Measurements from ENCODE around the gene YTHDF1.
A peak's percentile ranks its signal among the peaks of the same experiment; 100 is the strongest.

YTHDF1 gene

DNA sequence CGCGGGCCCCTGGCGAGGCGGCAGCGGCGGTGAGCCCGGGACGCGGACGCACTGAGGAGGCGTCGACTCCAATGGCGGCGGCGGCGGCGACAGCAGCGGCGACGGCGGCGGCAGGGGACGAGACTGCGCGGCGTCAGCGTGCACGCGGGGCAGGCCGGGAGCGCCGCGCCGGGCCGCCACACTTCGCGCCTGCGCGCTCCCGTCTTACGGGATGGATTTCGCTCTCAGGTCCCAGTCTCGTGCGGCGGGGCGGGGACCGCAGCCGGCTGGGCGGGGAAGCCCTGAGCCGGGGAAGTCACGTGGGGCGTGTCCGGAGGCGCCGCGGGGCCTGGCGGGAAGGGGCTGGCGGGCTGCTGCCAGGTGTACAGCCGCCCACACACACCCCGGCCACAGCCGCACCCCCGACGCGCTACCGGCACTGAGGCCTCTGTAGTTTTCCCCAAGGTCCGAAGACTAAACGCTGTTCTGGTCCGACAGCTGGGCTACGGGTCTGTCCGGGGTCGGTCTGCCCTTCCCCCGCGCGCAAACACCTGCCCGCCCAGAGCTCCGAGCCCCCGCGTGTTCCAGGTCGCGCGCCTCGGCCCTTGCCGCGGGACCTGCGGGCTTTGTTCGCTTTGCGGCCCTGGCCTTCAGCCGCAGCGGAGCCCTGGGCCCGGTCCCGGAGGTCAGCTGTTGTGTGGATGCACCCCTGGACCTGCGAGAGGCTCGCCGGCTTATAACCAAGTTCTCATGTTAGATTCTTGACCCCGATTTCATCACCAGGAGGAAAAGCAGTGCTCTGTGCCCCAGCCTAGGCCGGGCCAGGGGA is at the start of gene YTHDF1:
Gene YTHDF1 (minus strand): TSS at position 91 of the 808 bp plus-strand sequence. CDS start 239 bp downstream, outside the sequence.
- Histone ChIP-seq H3K9ac (ENCODE audit: low read length in 2 of 2) (peak within 1 kb of the TSS; percentile 78 to 85), H3K36me3 (ENCODE audit: control insufficient read depth in 2 of 2, insufficient read depth in 2 of 2, low read length in 2 of 2) (peaks cover 18 to 25% of the 10 kb centered on the region in 2 donors), H3K9me3 (ENCODE audit: control insufficient read depth in 2 of 2, low read length in 2 of 2) (no peaks in the 10 kb centered on the region), H3K4me1 (ENCODE audit: control insufficient read depth, insufficient read depth, low read length) (peaks cover 35% of the 10 kb centered on the region), H3K27ac (ENCODE audit: low read length) (peak within 1 kb of the TSS; percentile 53), H3K4me3 (ENCODE audit: low read length in 2 of 2) (peak within 1 kb of the TSS; percentile 82 to 87), H3K27me3 (ENCODE audit: control insufficient read depth in 1 of 2, insufficient read depth in 2 of 2, low read length in 2 of 2) (peaks cover 3 to 5% of the 10 kb centered on the region in 2 donors)

DNA sequence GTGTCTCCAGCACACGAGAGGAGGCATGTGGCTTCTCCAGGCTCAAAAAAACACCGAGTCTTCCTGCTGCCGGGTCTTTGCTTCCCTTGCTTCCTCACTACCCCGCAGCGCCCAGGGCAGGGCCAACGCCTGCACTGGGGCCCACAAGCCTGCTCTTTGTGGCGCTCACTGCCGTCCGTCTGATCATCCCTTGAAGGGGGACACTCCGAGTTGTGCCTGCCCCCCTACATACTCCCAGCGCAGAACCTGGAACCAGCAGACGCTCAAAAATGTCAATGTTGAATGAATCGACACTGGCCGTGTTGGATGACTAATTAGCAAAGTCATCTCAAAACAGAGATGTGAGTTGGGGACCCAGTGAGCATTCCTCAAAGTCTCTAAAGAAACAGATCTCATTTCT is 48.6 kb upstream of the YTHDF1 start:
- no peaks in the 10 kb centered on the region for H3K36me3 ChIP-seq (ENCODE audit: control insufficient read depth in 2 of 2, insufficient read depth in 2 of 2, low read length in 2 of 2)
- H3K9me3 ChIP-seq (ENCODE audit: control insufficient read depth in 2 of 2, low read length in 2 of 2): no peaks in the 10 kb centered on the region
- H3K9ac ChIP-seq (ENCODE audit: low read length in 2 of 2): no peak overlapping the region
- H3K4me1 ChIP-seq (ENCODE audit: control insufficient read depth, insufficient read depth, low read length): no peaks in the 10 kb centered on the region
- H3K27me3 ChIP-seq (ENCODE audit: control insufficient read depth in 1 of 2, insufficient read depth in 2 of 2, low read length in 2 of 2): peaks cover 20 to 30% of the 10 kb centered on the region in 2 donors
- H3K27ac ChIP-seq (ENCODE audit: low read length): no peak overlapping the region
- H3K4me3 ChIP-seq (ENCODE audit: low read length in 2 of 2): no peak overlapping the region

DNA sequence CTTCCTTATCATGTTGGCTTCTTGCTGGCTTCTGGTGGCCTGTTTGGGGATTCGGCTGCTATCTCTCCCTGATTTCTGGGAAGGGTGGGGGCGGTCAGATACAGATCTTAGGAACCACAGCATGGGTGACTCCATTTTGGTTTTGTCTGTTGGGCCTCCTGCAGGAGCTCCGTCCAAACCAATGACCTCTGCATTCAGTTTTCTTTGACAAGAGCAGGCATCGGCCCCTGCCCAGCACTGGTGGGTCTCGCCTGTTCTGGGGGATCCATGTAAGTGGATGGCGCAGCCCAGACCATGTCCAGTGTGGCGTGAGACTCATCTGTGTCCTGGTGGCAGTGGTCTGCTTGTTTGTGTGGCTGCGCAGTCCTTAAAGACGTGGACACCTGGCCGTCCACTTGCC is 48.1 kb upstream of the YTHDF1 start:
- no peaks in the 10 kb centered on the region for H3K9me3 ChIP-seq (ENCODE audit: control insufficient read depth in 2 of 2, low read length in 2 of 2)
- H3K27me3 ChIP-seq (ENCODE audit: control insufficient read depth in 1 of 2, insufficient read depth in 2 of 2, low read length in 2 of 2): peaks cover 20 to 33% of the 10 kb centered on the region in 2 donors
- H3K4me3 ChIP-seq (ENCODE audit: low read length in 2 of 2): no peak overlapping the region
- H3K36me3 ChIP-seq (ENCODE audit: control insufficient read depth in 2 of 2, insufficient read depth in 2 of 2, low read length in 2 of 2): no peaks in the 10 kb centered on the region
- no peak overlapping the region for H3K9ac ChIP-seq (ENCODE audit: low read length in 2 of 2)
- no peak overlapping the region for H3K27ac ChIP-seq (ENCODE audit: low read length)
- no peaks in the 10 kb centered on the region for H3K4me1 ChIP-seq (ENCODE audit: control insufficient read depth, insufficient read depth, low read length)

DNA sequence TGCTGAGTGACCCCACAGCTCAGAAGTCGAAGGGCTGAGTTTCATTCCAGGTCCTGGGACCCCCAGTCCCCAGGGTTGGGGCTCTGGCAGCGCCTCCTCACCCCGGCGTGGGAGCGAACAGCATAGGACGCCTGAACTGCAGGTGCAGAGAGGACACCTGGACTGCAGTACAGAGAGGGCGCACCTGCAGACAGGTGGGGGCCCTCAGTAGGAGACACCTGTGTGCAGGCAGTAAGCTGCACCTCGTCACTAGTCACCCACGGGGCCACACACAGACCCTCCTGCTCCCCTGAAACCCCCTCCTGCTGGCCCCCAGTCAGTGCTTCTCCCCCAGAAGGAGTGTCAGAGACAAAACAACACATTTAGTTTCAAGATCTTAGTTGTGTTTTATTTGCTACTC is 46.9 kb upstream of the YTHDF1 start:
- H3K4me3 ChIP-seq (ENCODE audit: low read length in 2 of 2): no peak overlapping the region
- H3K4me1 ChIP-seq (ENCODE audit: control insufficient read depth, insufficient read depth, low read length): no peaks in the 10 kb centered on the region
- no peaks in the 10 kb centered on the region for H3K36me3 ChIP-seq (ENCODE audit: control insufficient read depth in 2 of 2, insufficient read depth in 2 of 2, low read length in 2 of 2)
- no peak overlapping the region for H3K9ac ChIP-seq (ENCODE audit: low read length in 2 of 2)
- H3K27ac ChIP-seq (ENCODE audit: low read length): no peak overlapping the region
- H3K27me3 ChIP-seq (ENCODE audit: control insufficient read depth in 1 of 2, insufficient read depth in 2 of 2, low read length in 2 of 2): peaks cover 18 to 34% of the 10 kb centered on the region in 2 donors
- H3K9me3 ChIP-seq (ENCODE audit: control insufficient read depth in 2 of 2, low read length in 2 of 2): no peaks in the 10 kb centered on the region

DNA sequence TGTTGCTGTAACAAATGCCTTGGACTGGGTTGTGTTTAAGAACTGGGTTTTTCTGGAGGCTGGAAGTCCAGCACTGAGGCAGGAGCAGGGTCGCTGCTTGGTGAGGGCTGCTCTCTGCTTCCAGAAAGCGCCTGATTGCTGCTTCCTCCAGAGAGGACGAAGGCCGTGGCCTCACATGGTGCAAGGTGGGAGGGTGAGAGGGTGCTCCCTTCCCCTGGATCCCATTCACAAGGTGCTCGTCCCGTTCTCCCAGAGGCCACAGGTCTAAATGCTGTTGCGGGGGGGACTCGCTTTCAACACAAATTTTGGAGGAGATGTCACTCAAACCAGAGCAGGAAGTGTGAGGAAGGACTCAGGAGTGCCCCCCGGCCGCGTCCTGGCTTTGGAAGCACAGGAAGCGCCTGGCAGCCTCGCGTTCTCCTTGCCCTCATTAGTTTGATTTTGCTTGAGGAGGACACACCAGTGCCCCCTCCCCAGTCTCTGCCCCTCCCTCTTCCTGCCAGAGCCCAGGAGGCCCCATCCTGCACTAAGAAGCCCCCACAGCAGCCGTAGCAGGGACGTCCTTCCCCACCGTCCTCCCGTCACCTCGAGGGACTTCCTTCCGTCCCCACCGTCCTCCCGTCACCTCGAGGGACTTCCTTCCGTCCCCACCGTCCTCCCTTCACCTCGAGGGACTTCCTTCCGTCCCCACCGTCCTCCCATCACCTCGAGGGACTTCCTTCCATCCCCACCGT is 46.0 kb upstream of the YTHDF1 start:
- Histone ChIP-seq H3K27me3 (ENCODE audit: control insufficient read depth in 1 of 2, insufficient read depth in 2 of 2, low read length in 2 of 2) (peaks cover 13 to 35% of the 10 kb centered on the region in 2 donors), H3K36me3 (ENCODE audit: control insufficient read depth in 2 of 2, insufficient read depth in 2 of 2, low read length in 2 of 2) (no peaks in the 10 kb centered on the region), H3K9me3 (ENCODE audit: control insufficient read depth in 2 of 2, low read length in 2 of 2) (no peaks in the 10 kb centered on the region), H3K9ac (ENCODE audit: low read length in 2 of 2) (no peak overlapping the region), H3K4me3 (ENCODE audit: low read length in 2 of 2) (no peak overlapping the region), H3K4me1 (ENCODE audit: control insufficient read depth, insufficient read depth, low read length) (no peaks in the 10 kb centered on the region), H3K27ac (ENCODE audit: low read length) (no peak overlapping the region)

DNA sequence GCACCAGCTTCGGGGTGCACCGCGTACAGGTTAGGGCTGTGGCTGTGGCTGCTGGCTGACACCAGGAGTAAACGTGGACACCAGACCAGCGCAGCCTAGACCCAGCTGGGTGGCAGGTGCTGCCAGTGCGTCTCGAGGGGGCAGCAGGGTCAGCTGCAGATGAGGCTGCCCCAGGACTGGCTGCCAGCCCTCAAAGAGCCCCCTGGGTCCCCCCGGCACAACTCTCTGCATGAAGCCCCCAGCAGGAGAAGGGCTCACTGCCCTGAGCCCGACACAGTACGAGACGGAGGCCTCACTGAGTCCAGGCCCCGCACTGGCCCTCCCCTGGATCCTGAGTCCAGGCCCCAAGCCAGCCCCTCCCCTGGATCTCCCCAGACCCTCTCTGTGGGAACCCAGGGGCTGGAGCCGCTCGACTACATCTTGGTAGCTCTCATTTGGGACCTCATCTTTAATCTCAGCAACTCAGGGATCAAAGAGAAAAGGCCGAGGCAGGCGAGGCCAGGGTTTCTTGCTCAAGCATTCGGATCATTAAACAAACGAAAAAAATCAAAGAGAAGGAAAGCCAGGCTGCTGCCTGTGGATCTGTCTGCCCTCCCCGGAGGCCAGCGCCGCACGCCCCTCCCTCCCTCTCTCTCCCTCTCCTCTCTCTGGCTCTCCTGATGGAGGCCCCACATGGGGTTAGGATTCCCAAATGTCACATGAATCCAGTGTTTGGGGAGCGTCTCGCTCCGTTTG is 45.3 kb upstream of the YTHDF1 start:
- no peak overlapping the region for H3K27ac ChIP-seq (ENCODE audit: low read length)
- no peak overlapping the region for H3K9ac ChIP-seq (ENCODE audit: low read length in 2 of 2)
- no peaks in the 10 kb centered on the region for H3K36me3 ChIP-seq (ENCODE audit: control insufficient read depth in 2 of 2, insufficient read depth in 2 of 2, low read length in 2 of 2)
- no peaks in the 10 kb centered on the region for H3K4me1 ChIP-seq (ENCODE audit: control insufficient read depth, insufficient read depth, low read length)
- H3K4me3 ChIP-seq (ENCODE audit: low read length in 2 of 2): no peak overlapping the region
- H3K9me3 ChIP-seq (ENCODE audit: control insufficient read depth in 2 of 2, low read length in 2 of 2): no peaks in the 10 kb centered on the region
- peaks cover 13 to 35% of the 10 kb centered on the region in 2 donors for H3K27me3 ChIP-seq (ENCODE audit: control insufficient read depth in 1 of 2, insufficient read depth in 2 of 2, low read length in 2 of 2)

DNA sequence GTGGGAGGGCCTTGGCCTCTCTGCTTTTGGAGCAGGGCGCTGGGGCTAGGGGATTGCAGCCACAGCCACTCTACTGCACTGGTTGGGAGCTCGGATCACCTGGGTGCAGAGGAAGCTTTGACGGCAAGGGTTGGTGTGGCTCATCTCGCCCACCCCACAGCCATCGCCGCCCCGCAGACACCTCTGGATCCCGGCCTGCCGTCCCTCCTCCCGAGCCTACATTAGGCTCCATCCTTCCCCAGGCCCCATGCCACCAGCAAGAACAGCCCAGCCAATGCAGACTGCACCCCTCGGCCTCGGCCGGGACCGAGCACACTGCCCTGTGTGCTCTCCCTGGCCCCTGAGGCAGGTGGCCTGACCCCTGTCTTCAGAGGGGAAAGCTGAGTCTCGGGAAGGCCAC is 44.6 kb upstream of the YTHDF1 start:
- Histone ChIP-seq H3K27ac (ENCODE audit: low read length) (no peak overlapping the region), H3K4me1 (ENCODE audit: control insufficient read depth, insufficient read depth, low read length) (no peaks in the 10 kb centered on the region), H3K9me3 (ENCODE audit: control insufficient read depth in 2 of 2, low read length in 2 of 2) (no peaks in the 10 kb centered on the region), H3K36me3 (ENCODE audit: control insufficient read depth in 2 of 2, insufficient read depth in 2 of 2, low read length in 2 of 2) (no peaks in the 10 kb centered on the region), H3K27me3 (ENCODE audit: control insufficient read depth in 1 of 2, insufficient read depth in 2 of 2, low read length in 2 of 2) (peaks cover 18 to 33% of the 10 kb centered on the region in 2 donors), H3K9ac (ENCODE audit: low read length in 2 of 2) (no peak overlapping the region), H3K4me3 (ENCODE audit: low read length in 2 of 2) (no peak overlapping the region)

DNA sequence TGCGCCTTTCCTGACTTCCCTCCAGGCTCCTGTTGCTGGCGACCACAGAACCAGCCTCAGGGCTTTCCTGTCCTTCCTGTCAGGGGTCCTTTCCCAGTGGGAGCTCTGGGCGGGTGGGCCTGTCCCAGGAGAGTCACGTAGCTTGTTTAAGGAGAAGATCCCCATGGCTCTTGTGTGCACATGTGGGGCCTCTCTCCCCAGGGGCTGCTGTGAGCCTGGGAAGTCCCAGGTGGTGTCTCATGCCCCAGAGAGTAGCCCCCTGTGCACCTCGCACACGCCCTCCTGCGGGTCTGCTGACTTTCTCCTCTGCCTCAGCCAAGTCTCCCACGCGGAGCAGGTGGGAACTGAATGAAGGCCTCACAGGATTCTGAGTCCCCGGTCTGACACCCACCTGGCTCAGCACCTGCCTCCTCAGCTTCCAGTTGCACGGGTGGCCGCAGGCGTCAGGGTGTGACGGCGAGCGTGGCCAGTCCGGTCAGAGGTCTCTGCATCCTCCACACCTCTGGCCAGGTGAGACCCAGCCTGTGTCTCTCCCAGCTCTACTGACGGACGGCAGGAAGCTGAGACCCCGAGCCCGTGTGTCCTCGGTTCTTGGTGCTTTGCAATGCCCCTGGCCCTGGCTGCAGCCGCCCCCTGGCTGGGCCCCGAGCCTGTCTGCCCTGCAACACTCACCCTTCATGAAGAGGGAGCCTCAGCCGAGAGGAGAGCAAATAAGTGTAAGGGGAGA is 44.0 kb upstream of the YTHDF1 start:
- H3K27me3 ChIP-seq (ENCODE audit: control insufficient read depth in 1 of 2, insufficient read depth in 2 of 2, low read length in 2 of 2): peaks cover 25 to 39% of the 10 kb centered on the region in 2 donors
- H3K9ac ChIP-seq (ENCODE audit: low read length in 2 of 2): no peak overlapping the region
- no peaks in the 10 kb centered on the region for H3K4me1 ChIP-seq (ENCODE audit: control insufficient read depth, insufficient read depth, low read length)
- no peaks in the 10 kb centered on the region for H3K36me3 ChIP-seq (ENCODE audit: control insufficient read depth in 2 of 2, insufficient read depth in 2 of 2, low read length in 2 of 2)
- no peak overlapping the region for H3K27ac ChIP-seq (ENCODE audit: low read length)
- no peak overlapping the region for H3K4me3 ChIP-seq (ENCODE audit: low read length in 2 of 2)
- no peaks in the 10 kb centered on the region for H3K9me3 ChIP-seq (ENCODE audit: control insufficient read depth in 2 of 2, low read length in 2 of 2)

DNA sequence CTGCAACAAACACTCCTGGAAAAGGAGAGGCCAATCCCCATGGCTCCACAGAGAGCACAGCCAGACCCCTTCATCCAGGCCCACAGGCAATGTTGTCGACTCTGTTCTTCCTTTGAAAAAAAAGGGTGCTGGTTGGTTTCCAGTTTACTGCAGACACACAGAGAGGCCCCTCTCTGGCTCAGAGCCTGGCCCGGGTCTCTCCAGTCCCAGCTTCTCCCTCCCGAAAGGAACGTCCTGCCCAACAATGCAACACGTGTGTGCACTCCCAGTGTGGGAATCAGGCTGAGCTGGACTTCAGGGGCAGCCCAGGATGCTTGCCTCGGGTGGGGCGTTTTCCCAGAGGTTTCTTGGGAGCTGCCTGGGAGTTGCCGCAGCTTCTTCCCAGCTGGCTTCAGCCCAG is 42.9 kb upstream of the YTHDF1 start:
- Histone ChIP-seq H3K9me3 (ENCODE audit: control insufficient read depth in 2 of 2, low read length in 2 of 2) (no peaks in the 10 kb centered on the region), H3K27me3 (ENCODE audit: control insufficient read depth in 1 of 2, insufficient read depth in 2 of 2, low read length in 2 of 2) (peaks cover 29 to 34% of the 10 kb centered on the region in 2 donors), H3K4me1 (ENCODE audit: control insufficient read depth, insufficient read depth, low read length) (peaks cover 6% of the 10 kb centered on the region), H3K4me3 (ENCODE audit: low read length in 2 of 2) (no peak overlapping the region), H3K36me3 (ENCODE audit: control insufficient read depth in 2 of 2, insufficient read depth in 2 of 2, low read length in 2 of 2) (no peaks in the 10 kb centered on the region), H3K9ac (ENCODE audit: low read length in 2 of 2) (no peak overlapping the region), H3K27ac (ENCODE audit: low read length) (no peak overlapping the region)

DNA sequence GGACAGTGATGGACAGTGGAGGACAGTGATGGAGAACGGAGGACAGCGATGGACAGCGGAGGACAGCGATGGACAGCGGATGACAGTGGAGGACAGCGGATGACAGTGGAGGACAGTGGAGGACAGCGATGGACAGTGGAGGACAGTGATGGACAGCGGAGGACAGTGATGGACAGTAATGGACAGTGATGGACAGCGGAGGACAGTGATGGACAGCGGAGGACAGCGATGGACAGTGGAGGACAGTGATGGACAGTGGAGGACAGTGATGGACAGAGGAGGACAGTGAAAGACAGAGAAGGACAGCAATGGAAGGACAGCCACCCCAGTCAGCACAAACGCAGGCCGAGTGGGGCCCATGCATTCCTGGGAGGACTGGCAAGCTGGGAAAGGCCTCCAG is 41.7 kb upstream of the YTHDF1 start:
- no peak overlapping the region for H3K9ac ChIP-seq (ENCODE audit: low read length in 2 of 2)
- no peaks in the 10 kb centered on the region for H3K36me3 ChIP-seq (ENCODE audit: control insufficient read depth in 2 of 2, insufficient read depth in 2 of 2, low read length in 2 of 2)
- H3K27me3 ChIP-seq (ENCODE audit: control insufficient read depth in 1 of 2, insufficient read depth in 2 of 2, low read length in 2 of 2): peaks cover 38 to 39% of the 10 kb centered on the region in 2 donors
- H3K27ac ChIP-seq (ENCODE audit: low read length): no peak overlapping the region
- no peak overlapping the region for H3K4me3 ChIP-seq (ENCODE audit: low read length in 2 of 2)
- no peaks in the 10 kb centered on the region for H3K9me3 ChIP-seq (ENCODE audit: control insufficient read depth in 2 of 2, low read length in 2 of 2)
- peaks cover 10% of the 10 kb centered on the region for H3K4me1 ChIP-seq (ENCODE audit: control insufficient read depth, insufficient read depth, low read length)

All from stomach smooth muscle (tissue), 2 donors.